ENCODE measurements around the gene ZNF316. TPM values are rescaled to one million over a fixed set of nuclear protein-coding genes. Genes with fewer than 3 reads are reported as not detected.

ZNF316 gene
- total RNA-seq, 1 experiment from 2014 or later: 15.1 TPM

GRCh38 chr7:6631605-6632004 lies 5.5 kb upstream of the ZNF316 start:
- Mint-ChIP-seq H3K27ac (no peak overlapping the region), H3K27me3 (ENCODE audit: low read depth) (peaks cover 4% of the 10 kb centered on the region; the same call in 1 of the 2 replicates), H3K4me3 (no peak overlapping the region), H3K4me1 (no peaks in the 10 kb centered on the region), H3K36me3 (no peaks in the 10 kb centered on the region), H3K9me3 (no peaks in the 10 kb centered on the region)
- ChIA-PET POLR2A (no interaction called here), CTCF (no interaction called here)
- ATAC-seq: no peak
- DNase-seq (ENCODE audit: low spot score): no peak
- TF ChIP-seq MYBL2 (CRISPR knock-in tag; IDR thresholded peaks at IDR 0.05): no peak
- TF ChIP-seq, protein P1, sequence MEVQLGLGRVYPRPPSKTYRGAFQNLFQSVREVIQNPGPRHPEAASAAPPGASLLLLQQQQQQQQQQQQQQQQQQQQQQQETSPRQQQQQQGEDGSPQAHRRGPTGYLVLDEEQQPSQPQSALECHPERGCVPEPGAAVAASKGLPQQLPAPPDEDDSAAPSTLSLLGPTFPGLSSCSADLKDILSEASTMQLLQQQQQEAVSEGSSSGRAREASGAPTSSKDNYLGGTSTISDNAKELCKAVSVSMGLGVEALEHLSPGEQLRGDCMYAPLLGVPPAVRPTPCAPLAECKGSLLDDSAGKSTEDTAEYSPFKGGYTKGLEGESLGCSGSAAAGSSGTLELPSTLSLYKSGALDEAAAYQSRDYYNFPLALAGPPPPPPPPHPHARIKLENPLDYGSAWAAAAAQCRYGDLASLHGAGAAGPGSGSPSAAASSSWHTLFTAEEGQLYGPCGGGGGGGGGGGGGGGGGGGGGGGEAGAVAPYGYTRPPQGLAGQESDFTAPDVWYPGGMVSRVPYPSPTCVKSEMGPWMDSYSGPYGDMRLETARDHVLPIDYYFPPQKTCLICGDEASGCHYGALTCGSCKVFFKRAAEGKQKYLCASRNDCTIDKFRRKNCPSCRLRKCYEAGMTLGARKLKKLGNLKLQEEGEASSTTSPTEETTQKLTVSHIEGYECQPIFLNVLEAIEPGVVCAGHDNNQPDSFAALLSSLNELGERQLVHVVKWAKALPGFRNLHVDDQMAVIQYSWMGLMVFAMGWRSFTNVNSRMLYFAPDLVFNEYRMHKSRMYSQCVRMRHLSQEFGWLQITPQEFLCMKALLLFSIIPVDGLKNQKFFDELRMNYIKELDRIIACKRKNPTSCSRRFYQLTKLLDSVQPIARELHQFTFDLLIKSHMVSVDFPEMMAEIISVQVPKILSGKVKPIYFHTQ (CRISPR knock-in tag; IDR thresholded peaks at IDR 0.05): no peak
- TF ChIP-seq, protein P2, sequence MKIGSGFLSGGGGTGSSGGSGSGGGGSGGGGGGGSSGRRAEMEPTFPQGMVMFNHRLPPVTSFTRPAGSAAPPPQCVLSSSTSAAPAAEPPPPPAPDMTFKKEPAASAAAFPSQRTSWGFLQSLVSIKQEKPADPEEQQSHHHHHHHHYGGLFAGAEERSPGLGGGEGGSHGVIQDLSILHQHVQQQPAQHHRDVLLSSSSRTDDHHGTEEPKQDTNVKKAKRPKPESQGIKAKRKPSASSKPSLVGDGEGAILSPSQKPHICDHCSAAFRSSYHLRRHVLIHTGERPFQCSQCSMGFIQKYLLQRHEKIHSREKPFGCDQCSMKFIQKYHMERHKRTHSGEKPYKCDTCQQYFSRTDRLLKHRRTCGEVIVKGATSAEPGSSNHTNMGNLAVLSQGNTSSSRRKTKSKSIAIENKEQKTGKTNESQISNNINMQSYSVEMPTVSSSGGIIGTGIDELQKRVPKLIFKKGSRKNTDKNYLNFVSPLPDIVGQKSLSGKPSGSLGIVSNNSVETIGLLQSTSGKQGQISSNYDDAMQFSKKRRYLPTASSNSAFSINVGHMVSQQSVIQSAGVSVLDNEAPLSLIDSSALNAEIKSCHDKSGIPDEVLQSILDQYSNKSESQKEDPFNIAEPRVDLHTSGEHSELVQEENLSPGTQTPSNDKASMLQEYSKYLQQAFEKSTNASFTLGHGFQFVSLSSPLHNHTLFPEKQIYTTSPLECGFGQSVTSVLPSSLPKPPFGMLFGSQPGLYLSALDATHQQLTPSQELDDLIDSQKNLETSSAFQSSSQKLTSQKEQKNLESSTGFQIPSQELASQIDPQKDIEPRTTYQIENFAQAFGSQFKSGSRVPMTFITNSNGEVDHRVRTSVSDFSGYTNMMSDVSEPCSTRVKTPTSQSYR (CRISPR knock-in tag; IDR thresholded peaks at IDR 0.05): no peak
- TF ChIP-seq, protein P3, sequence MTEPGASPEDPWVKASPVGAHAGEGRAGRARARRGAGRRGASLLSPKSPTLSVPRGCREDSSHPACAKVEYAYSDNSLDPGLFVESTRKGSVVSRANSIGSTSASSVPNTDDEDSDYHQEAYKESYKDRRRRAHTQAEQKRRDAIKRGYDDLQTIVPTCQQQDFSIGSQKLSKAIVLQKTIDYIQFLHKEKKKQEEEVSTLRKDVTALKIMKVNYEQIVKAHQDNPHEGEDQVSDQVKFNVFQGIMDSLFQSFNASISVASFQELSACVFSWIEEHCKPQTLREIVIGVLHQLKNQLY (CRISPR knock-in tag; IDR thresholded peaks at IDR 0.05): no peak
- TF ChIP-seq ESRRA (CRISPR knock-in tag; IDR thresholded peaks at IDR 0.05; ENCODE audit: borderline replicate concordance): no peak
- TF ChIP-seq ZNF121 (CRISPR knock-in tag; IDR thresholded peaks at IDR 0.05): no peak
- TF ChIP-seq E2F4 (CRISPR knock-in tag; IDR thresholded peaks at IDR 0.05; ENCODE audit: borderline replicate concordance, low read depth): no peak
- no peak for TF ChIP-seq SP1 (CRISPR knock-in tag; conservative IDR thresholded peaks at IDR 0.05)
- TF ChIP-seq NR2C2 (CRISPR knock-in tag; IDR thresholded peaks at IDR 0.05): no peak
- no peak for TF ChIP-seq E2F1 (CRISPR knock-in tag; IDR thresholded peaks at IDR 0.05)
- TF ChIP-seq, protein P4, sequence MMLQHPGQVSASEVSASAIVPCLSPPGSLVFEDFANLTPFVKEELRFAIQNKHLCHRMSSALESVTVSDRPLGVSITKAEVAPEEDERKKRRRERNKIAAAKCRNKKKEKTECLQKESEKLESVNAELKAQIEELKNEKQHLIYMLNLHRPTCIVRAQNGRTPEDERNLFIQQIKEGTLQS (CRISPR knock-in tag; conservative IDR thresholded peaks at IDR 0.05): no peak
- TF ChIP-seq NFATC4 (CRISPR knock-in tag; IDR thresholded peaks at IDR 0.05): no peak
- TF ChIP-seq TEAD4 (CRISPR knock-in tag; IDR thresholded peaks at IDR 0.05): no peak
- TF ChIP-seq, protein P5, sequence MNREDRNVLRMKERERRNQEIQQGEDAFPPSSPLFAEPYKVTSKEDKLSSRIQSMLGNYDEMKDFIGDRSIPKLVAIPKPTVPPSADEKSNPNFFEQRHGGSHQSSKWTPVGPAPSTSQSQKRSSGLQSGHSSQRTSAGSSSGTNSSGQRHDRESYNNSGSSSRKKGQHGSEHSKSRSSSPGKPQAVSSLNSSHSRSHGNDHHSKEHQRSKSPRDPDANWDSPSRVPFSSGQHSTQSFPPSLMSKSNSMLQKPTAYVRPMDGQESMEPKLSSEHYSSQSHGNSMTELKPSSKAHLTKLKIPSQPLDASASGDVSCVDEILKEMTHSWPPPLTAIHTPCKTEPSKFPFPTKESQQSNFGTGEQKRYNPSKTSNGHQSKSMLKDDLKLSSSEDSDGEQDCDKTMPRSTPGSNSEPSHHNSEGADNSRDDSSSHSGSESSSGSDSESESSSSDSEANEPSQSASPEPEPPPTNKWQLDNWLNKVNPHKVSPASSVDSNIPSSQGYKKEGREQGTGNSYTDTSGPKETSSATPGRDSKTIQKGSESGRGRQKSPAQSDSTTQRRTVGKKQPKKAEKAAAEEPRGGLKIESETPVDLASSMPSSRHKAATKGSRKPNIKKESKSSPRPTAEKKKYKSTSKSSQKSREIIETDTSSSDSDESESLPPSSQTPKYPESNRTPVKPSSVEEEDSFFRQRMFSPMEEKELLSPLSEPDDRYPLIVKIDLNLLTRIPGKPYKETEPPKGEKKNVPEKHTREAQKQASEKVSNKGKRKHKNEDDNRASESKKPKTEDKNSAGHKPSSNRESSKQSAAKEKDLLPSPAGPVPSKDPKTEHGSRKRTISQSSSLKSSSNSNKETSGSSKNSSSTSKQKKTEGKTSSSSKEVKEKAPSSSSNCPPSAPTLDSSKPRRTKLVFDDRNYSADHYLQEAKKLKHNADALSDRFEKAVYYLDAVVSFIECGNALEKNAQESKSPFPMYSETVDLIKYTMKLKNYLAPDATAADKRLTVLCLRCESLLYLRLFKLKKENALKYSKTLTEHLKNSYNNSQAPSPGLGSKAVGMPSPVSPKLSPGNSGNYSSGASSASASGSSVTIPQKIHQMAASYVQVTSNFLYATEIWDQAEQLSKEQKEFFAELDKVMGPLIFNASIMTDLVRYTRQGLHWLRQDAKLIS (CRISPR knock-in tag; IDR thresholded peaks at IDR 0.05; ENCODE audit: borderline replicate concordance): no peak
- TF ChIP-seq CDX4 (CRISPR knock-in tag; IDR thresholded peaks at IDR 0.05; ENCODE audit: borderline replicate concordance): no peak
- TF ChIP-seq TP53 (CRISPR knock-in tag; IDR thresholded peaks at IDR 0.05): no peak
- TF ChIP-seq ELF4 (CRISPR knock-in tag; IDR thresholded peaks at IDR 0.05; ENCODE audit: low read depth): no peak

Data from WTC11 (cell line).